ENCODE results near the gene C1orf87.

C1orf87 gene

GRCh38 chr1:60078182-60078581 is 4.6 kb upstream of the C1orf87 start:
- TF ChIP-seq, protein P1, sequence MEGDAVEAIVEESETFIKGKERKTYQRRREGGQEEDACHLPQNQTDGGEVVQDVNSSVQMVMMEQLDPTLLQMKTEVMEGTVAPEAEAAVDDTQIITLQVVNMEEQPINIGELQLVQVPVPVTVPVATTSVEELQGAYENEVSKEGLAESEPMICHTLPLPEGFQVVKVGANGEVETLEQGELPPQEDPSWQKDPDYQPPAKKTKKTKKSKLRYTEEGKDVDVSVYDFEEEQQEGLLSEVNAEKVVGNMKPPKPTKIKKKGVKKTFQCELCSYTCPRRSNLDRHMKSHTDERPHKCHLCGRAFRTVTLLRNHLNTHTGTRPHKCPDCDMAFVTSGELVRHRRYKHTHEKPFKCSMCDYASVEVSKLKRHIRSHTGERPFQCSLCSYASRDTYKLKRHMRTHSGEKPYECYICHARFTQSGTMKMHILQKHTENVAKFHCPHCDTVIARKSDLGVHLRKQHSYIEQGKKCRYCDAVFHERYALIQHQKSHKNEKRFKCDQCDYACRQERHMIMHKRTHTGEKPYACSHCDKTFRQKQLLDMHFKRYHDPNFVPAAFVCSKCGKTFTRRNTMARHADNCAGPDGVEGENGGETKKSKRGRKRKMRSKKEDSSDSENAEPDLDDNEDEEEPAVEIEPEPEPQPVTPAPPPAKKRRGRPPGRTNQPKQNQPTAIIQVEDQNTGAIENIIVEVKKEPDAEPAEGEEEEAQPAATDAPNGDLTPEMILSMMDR (conservative IDR thresholded peaks at IDR 0.05): no peak
- TF ChIP-seq ZFX (IDR thresholded peaks at IDR 0.05): no peak
- H3K27ac ChIP-seq: no peak overlapping the region

DNA sequence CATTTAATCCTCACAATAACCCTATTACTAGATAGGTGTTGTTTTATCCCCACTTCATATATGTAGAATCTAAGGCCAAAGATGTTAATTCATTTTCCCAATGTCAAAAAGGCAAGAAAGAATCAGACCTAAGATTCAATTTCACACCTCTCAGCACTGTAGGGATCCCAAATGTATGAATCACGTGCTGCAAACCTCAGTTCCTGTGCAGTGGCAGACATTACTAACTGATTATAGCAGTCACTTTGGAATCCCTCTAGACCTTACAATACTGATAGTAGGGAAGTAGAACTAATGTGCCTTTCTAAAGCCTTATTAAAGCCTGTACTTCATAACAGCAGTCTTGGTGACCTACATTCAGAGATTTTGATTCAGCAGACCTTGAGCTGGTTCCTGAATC is 2.3 kb downstream of the C1orf87 start:
- TF ChIP-seq ZFX (IDR thresholded peaks at IDR 0.05): no peak
- TF ChIP-seq, protein P1 (conservative IDR thresholded peaks at IDR 0.05): no peak
- H3K27ac ChIP-seq: no peak overlapping the region

DNA sequence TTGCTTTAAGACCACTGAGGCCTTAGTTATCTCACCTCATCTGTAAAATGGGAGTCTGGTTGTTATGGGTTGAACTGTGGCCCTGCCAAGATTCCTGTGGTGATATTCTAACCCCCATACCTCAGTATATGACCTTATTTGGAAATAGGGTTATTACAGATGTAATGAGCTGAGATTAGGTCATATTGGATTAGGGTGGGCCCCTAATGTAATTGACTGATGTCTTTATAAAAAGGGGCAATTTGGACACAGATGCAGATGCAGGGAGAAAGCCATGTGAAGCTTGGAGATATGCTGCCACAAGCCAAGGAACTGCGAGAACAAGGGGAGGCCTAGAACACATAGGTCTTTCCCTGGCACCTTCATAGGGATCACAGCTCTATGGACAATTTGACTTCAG is 3.9 kb downstream of the C1orf87 start:
- H3K27ac ChIP-seq: no peak overlapping the region
- TF ChIP-seq ZFX (IDR thresholded peaks at IDR 0.05): no peak
- TF ChIP-seq, protein P1 (conservative IDR thresholded peaks at IDR 0.05): no peak

GRCh38 chr1:60068393-60069045 is 5.1 kb downstream of the C1orf87 start:
- H3K27ac ChIP-seq: no peak overlapping the region
- TF ChIP-seq, protein P1 (conservative IDR thresholded peaks at IDR 0.05): no peak
- no peak for TF ChIP-seq ZFX (IDR thresholded peaks at IDR 0.05)

GRCh38 chr1:60066001-60066400 is 7.6 kb downstream of the C1orf87 start:
- no peak overlapping the region for H3K27ac ChIP-seq
- no peak for TF ChIP-seq ZFX (IDR thresholded peaks at IDR 0.05)
- TF ChIP-seq, protein P1 (conservative IDR thresholded peaks at IDR 0.05): no peak

DNA sequence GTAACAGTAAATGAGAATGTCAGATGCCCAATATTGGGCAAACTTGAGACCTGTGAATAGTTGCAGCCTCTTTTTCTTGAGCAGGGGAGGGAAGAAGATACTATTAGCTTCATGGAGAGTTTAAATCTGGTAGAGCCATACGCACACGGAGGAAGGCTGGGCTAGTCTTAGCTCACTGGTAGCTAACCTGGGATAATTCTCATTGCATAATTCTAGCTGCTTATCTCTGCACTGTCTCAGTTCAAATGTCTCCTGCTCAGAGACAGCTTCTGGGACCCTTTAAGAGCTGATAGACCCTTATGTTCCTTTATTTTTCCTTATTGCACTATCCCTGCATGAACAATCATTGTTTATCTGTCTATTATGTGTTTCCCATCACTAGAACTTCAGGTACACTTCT is 8.4 kb downstream of the C1orf87 start:
- H3K27ac ChIP-seq: no peak overlapping the region
- TF ChIP-seq ZFX (IDR thresholded peaks at IDR 0.05): no peak
- TF ChIP-seq, protein P1 (conservative IDR thresholded peaks at IDR 0.05): no peak

- no peak overlapping the region for H3K27ac ChIP-seq
- TF ChIP-seq, protein P1 (conservative IDR thresholded peaks at IDR 0.05): no peak
- no peak for TF ChIP-seq ZFX (IDR thresholded peaks at IDR 0.05)
These were observed 10.0 kb downstream of the C1orf87 start for GRCh38 chr1:60063561-60063960.
